HepG2 (cell line): ENCODE measurements around the gene FAM117A. TPM values are rescaled to one million over a fixed set of nuclear protein-coding genes. Genes with fewer than 3 reads are reported as not detected.
A peak's percentile ranks its signal among the peaks of the same experiment; 100 is the strongest.

Source experiments
- ATAC-seq: fragments of 200-7000 bp; cut with Tn5 transposase; 3 replicates; pipeline ENCODE4 v1.9.1; 2020; ENCODE audit warnings: mild to moderate bottlenecking, moderate library complexity
- BruUV-seq: library from RNA; stranded (reverse); fragments of 400-500 nt; replicated peaks from 2 replicates; lab custom pipeline; 2021; lab: Mats Ljungman, UMichigan
- CTCF ChIA-PET: fragments of 300-600 bp; formaldehyde crosslinking; extraction: SDS; loops from one replicate; lab custom pipeline; 2021; ENCODE audit warnings: low total read pairs, inconsistent platforms, low intra/inter-chr PET ratio; lab: Yijun Ruan, JAX
- POLR2A ChIA-PET: fragments of 350-600 bp; sonication (Branson Sonifier 250); formaldehyde crosslinking; loops from one replicate; lab custom pipeline; 2020; ENCODE audit warnings: antibody characterized with exemption, inconsistent platforms; lab: Yijun Ruan, JAX
- DNase-seq: peaks from one replicate; pipeline ENCODE4 v3.0.0-alpha.2; 2015; ENCODE audit warnings: low spot score
- FAIRE-seq: peaks from 3 replicates; lab custom pipeline; 2011; peaks lifted over from hg19 to GRCh38; lab: Jason Lieb, UNC
- H2AFZ ChIP-seq: one replicate; pipeline ENCODE4 v1.6.1; 2011; ENCODE audit warnings: low read length, inconsistent platforms
- H3K27ac ChIP-seq: fragments of 300-600 bp; 3 replicates; pipeline ENCODE4 v1.8.0; 2011; ENCODE audit warnings: mixed run types, mild to moderate bottlenecking, mixed read lengths, low read length, inconsistent platforms; ENCODE audit not compliant: insufficient read depth; ENCODE audit errors: extremely low read length
- H3K27me3 ChIP-seq, 2 experiments: fragments of 200-600 bp in 1 of 2; 2 replicates in 1 of 2; 3 replicates in 1 of 2; pipeline versions ENCODE4 v1.6.0 to v1.8.0; 2011; ENCODE audit warnings: low read length in 2 of 2, mild to moderate bottlenecking in 2 of 2, moderate library complexity in 2 of 2, inconsistent platforms in 1 of 2; ENCODE audit not compliant: insufficient read depth in 2 of 2, control insufficient read depth in 1 of 2
- H3K36me3 ChIP-seq, 2 experiments: fragments of 200-600 bp in 1 of 2; replicated peaks in 1 of 2; 2 replicates in 1 of 2; 3 replicates in 1 of 2; pipeline versions ENCODE4 v1.5.1 to v1.8.0; 2011; ENCODE audit warnings: low read length in 2 of 2, inconsistent platforms in 1 of 2; ENCODE audit not compliant: insufficient read depth in 2 of 2, control insufficient read depth in 1 of 2
- H3K4me1 ChIP-seq: 2 replicates; pipeline ENCODE4 v1.5.1; 2012; ENCODE audit warnings: low read length, inconsistent platforms; ENCODE audit not compliant: insufficient read depth
- H3K4me2 ChIP-seq: 2 replicates; pipeline ENCODE4 v1.6.0; 2011; ENCODE audit warnings: low read depth, low read length, inconsistent platforms
- H3K4me3 ChIP-seq, 3 experiments: fragments of 200-600 bp in 1 of 3; sonication (generic), shearing (Covaris generic) in 1 of 3; replicated peaks in 1 of 3; 2 replicates each; pipeline ENCODE4 v1.5.1; 2011 to 2016; ENCODE audit warnings: low read length in 3 of 3, inconsistent platforms in 2 of 3, low read depth in 2 of 3, mild to moderate bottlenecking in 2 of 3, control low read depth in 1 of 3, mixed read lengths in 1 of 3; ENCODE audit not compliant: insufficient read depth in 1 of 3
- H3K79me2 ChIP-seq: one replicate; pipeline ENCODE4 v1.6.1; 2011; ENCODE audit warnings: low read length, inconsistent platforms; ENCODE audit not compliant: insufficient read depth
- H3K9ac ChIP-seq: 2 replicates; pipeline ENCODE4 v1.6.0; 2011; ENCODE audit warnings: mild to moderate bottlenecking, low read depth, low read length, inconsistent platforms; ENCODE audit not compliant: insufficient read depth
- H3K9me3 ChIP-seq: 2 replicates; pipeline ENCODE4 v1.5.1; 2012; ENCODE audit warnings: mild to moderate bottlenecking, low read length
- H4K20me1 ChIP-seq: 2 replicates; pipeline ENCODE4 v1.6.0; 2011; ENCODE audit warnings: inconsistent platforms, mild to moderate bottlenecking, low read length, moderate library complexity; ENCODE audit not compliant: insufficient read depth
- DPF2 ChIP-seq: sonication (generic); formaldehyde crosslinking; IDR thresholded peaks from 2 replicates; pipeline ENCODE4 v1.4.0; 2020; ENCODE audit warnings: mild to moderate bottlenecking, low read depth, missing genetic modification reagents, borderline replicate concordance
- EED ChIP-seq: sonication (generic); formaldehyde crosslinking; IDR thresholded peaks from 2 replicates; pipeline ENCODE4 v1.5.0; 2020; ENCODE audit warnings: mild to moderate bottlenecking, missing genetic modification reagents
- ELF4 ChIP-seq: sonication (generic); formaldehyde crosslinking; IDR thresholded peaks from 2 replicates; pipeline ENCODE4 v1.5.0; 2020; ENCODE audit warnings: missing genetic modification reagents, mild to moderate bottlenecking, moderate library complexity, borderline replicate concordance
- GFI1 ChIP-seq: sonication (generic); formaldehyde crosslinking; IDR thresholded peaks from 2 replicates; pipeline ENCODE4 v1.5.0; 2020; ENCODE audit warnings: missing genetic modification reagents, mild to moderate bottlenecking, borderline replicate concordance
- MED1 ChIP-seq: sonication (generic); formaldehyde crosslinking; IDR thresholded peaks from 2 replicates; pipeline ENCODE4 v1.4.0; 2020; ENCODE audit warnings: missing genetic modification reagents
- NPAS2 ChIP-seq: sonication (generic); formaldehyde crosslinking; IDR thresholded peaks from 2 replicates; pipeline ENCODE4 v1.8.0; 2022; ENCODE audit warnings: mild to moderate bottlenecking, missing genetic modification reagents, borderline replicate concordance
- PAWR ChIP-seq: sonication (generic); formaldehyde crosslinking; IDR thresholded peaks from 2 replicates; pipeline ENCODE4 v1.4.0; 2020; ENCODE audit warnings: missing genetic modification reagents, mild to moderate bottlenecking, borderline replicate concordance
- SNAPC2 ChIP-seq: sonication (generic); formaldehyde crosslinking; IDR thresholded peaks from 2 replicates; pipeline ENCODE4 v1.8.1; 2022; ENCODE audit warnings: mild to moderate bottlenecking, missing genetic modification reagents
- STAT5B ChIP-seq: sonication (generic); formaldehyde crosslinking; IDR thresholded peaks from 2 replicates; pipeline ENCODE4 v1.4.0; 2020; ENCODE audit warnings: missing genetic modification reagents
- TOE1 ChIP-seq: sonication (generic); formaldehyde crosslinking; IDR thresholded peaks from 2 replicates; pipeline ENCODE4 v1.4.0; 2020; ENCODE audit warnings: mild to moderate bottlenecking, missing genetic modification reagents
- TRIM22 ChIP-seq: fragments of 450-650 bp; IDR thresholded peaks from 2 replicates; pipeline ENCODE4 v1.6.1; 2017
- ZBTB14 ChIP-seq: sonication (generic); formaldehyde crosslinking; IDR thresholded peaks from 2 replicates; pipeline ENCODE4 v1.4.0; 2020; ENCODE audit warnings: missing genetic modification reagents
- ZMYM4 ChIP-seq: sonication (generic); formaldehyde crosslinking; IDR thresholded peaks from 2 replicates; pipeline ENCODE4 v1.8.1; 2023; ENCODE audit warnings: mild to moderate bottlenecking, missing genetic modification reagents
- ZNF138 ChIP-seq: sonication (generic); formaldehyde crosslinking; IDR thresholded peaks from 2 replicates; pipeline ENCODE4 v1.5.0; 2020; ENCODE audit warnings: mild to moderate bottlenecking, low read depth, missing genetic modification reagents
- ZNF33B ChIP-seq: sonication (generic); formaldehyde crosslinking; IDR thresholded peaks from 2 replicates; pipeline ENCODE4 v1.5.1; 2020; ENCODE audit warnings: mild to moderate bottlenecking, missing genetic modification reagents
- ZNF383 ChIP-seq: sonication (generic); formaldehyde crosslinking; IDR thresholded peaks from 2 replicates; pipeline ENCODE4 v1.4.0; 2020; ENCODE audit warnings: missing genetic modification reagents, mild to moderate bottlenecking, borderline replicate concordance
- ZNF674 ChIP-seq: sonication (generic); formaldehyde crosslinking; IDR thresholded peaks from 2 replicates; pipeline ENCODE4 v1.5.0; 2020; ENCODE audit warnings: low read depth, mild to moderate bottlenecking, missing genetic modification reagents
- ZNF788 ChIP-seq: sonication (generic); formaldehyde crosslinking; IDR thresholded peaks from 2 replicates; pipeline ENCODE4 v1.5.0; 2020; ENCODE audit warnings: mild to moderate bottlenecking, missing genetic modification reagents, borderline replicate concordance
- WGBS: methylation state at CpG from one replicate; pipeline ENCODE4 v1.1.6; 2017; ENCODE audit warnings: low lambda C conversion rate; 5-methylcytosine and 5-hydroxymethylcytosine counted together
- in situ Hi-C: cut with HindIII; loops from 2 replicates; pipeline ENCODE4 v1.10.0; 2017; ENCODE audit warnings: low pct_unique_long_range_greater_than_20kb; ENCODE audit not compliant: extremely low pct_ligation_motif_present
- intact Hi-C: fragments of 100-400 bp; cut with micrococcal nuclease; formaldehyde crosslinking; loops from one replicate; pipeline ENCODE4 v1.10.0; 2022; ENCODE audit not compliant: unreplicated experiment
- polyA plus RNA-seq, 8 experiments: library from polyadenylated mRNA; depleted of rRNA in 3 of 8; stranded (reverse) in 7 of 8; unstranded in 1 of 8; fragments of >200 nt; fragmentation: Illumina TruSeq in 4 of 8; extraction: Trizol in 4 of 8; gene quantifications; 2 replicates each; pipeline versions ENCODE4 v1.2.1 to v1.2.3, GENCODE V29; 2011 to 2016; ENCODE audit warnings: low read depth in 4 of 8, missing spikeins in 1 of 8, mixed read lengths in 1 of 8; ENCODE audit not compliant: insufficient read depth in 1 of 8
- total RNA-seq, 5 experiments: library from RNA; depleted of rRNA; stranded (reverse); fragments of >200 nt; fragmentation: Illumina TruSeq; extraction: Trizol; gene quantifications; 2 replicates each; pipeline ENCODE4 v1.2.3, GENCODE V29; 2016; ENCODE audit warnings: low read depth in 1 of 5
- TF ChIP-seq, protein P1 (sequence below): sonication (generic); formaldehyde crosslinking; IDR thresholded peaks from 2 replicates; pipeline ENCODE4 v1.4.0; 2020; ENCODE audit warnings: low read depth, mild to moderate bottlenecking, missing genetic modification reagents

The FAM117A gene
- total and polyA plus RNA-seq, 2 of the 13 experiments (the other 11 are each of a cell fraction or from before 2014, with no cell fraction given), result 12.1 to 19.8 TPM

DNA sequence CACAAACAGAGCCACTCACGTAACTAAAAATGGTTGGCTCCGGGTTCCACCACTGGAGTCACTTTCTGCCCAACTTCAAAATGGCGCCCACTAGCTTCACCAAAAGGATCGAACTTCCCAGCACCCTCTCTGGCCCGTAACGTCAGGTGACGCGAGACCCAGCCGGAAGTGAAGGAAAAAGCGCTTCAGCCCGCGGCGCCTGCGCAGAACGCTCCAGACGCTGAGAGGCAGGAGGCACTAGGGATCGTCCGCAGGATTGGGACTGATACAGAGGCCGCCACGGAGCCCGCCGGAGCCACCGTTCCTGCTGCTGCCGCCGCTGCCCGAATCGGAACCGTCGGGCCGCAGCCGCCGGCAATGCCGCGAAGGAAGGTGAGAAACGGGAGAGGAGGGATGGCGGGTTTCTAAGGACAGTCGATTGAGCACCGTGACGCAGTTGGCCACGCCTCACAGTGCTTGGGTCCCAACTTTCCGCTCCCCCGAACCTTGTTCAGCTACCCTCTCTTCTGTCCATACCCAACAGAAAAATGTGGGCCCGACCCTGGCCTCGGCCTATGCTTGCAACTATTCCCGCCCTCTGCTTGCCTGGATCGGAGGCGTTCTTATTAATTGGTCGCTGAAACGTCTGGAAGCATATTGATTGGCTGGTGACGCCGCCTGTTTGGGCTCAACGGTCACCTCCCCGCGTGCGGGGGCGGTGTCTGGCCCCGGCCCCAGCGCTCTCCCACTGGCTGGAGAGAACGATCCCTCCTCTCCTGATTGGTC lies 24.7 kb upstream of the FAM117A start, which contains the start of gene KAT7 (continued):
- TF ChIP-seq ZNF138 (0 out of 2 replicates have a peak, but pooled peaks have one; percentile 75), ELF4 (CRISPR knock-in tag) (peak; percentile 67; the same call in 1 of the 2 replicates), ZNF674 (CRISPR knock-in tag) (no peak), MED1 (peak; percentile 39), TRIM22 (no peak), STAT5B (CRISPR knock-in tag) (no peak; the same call in 1 of the 2 replicates), ZNF33B (peak; percentile 94), ZNF383 (CRISPR knock-in tag) (peak; percentile 71; the same call in 1 of the 2 replicates), ZMYM4 (CRISPR knock-in tag) (peak; percentile 88)

DNA sequence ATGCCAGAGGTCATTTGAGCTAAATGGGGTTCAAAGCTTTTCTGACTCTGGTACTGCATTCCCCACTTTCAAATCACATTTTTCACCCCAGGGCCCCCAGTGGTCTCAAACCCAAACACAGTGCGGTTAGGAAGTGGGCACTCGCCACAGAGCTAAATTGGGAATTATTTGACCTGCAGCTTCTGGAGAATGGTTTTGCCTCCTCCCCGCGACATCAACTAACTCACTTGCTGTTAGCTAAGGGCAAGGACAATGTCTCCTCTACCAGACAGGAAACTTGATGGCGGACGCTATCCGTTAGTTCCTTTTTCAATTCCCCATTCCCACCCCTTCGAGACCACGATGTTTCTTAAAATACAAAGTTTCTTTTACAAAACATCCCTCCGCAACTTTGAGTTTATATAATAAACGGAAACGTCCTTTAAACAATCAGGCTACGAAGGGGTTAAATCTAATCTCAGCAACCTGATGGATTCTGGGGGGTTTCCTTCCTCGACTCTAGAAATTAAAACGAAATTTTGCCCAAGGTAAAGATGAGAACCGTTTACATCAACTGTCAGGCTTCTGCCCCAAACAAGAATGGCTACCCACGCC lies 24.1 kb upstream of the FAM117A start:
- Histone ChIP-seq H3K27me3 (no peaks in the 10 kb centered on the region), H2AFZ (no peak overlapping the region), H4K20me1 (peaks cover 21% of the 10 kb centered on the region), H3K27ac (peak overlapping the region; percentile 98), H3K4me1 (peaks cover 26% of the 10 kb centered on the region), H3K4me2 (peak overlapping the region; percentile 92), H3K9ac (peak overlapping the region; percentile 100), H3K9me3 (no peaks in the 10 kb centered on the region), H3K36me3 (peaks cover 13 to 24% of the 10 kb centered on the region in 2 experiments), H3K4me3 (peak overlapping the region; percentile 43 to 100 (median 82)), H3K79me2 (peaks cover 38% of the 10 kb centered on the region)
- FAIRE-seq, result no peak
- CTCF ChIA-PET, result interaction anchor here (1.2 kb wide), 1 partner anchor 220 kb away, joined by 3 read pairs; no protein-coding TSS in a partner anchor
- no TSS peak for BruUV-seq
- no peak for DNase-seq
- POLR2A ChIA-PET, result interaction anchor here (0.7 to 3.7 kb wide), 18 partner anchors 10 to 903 kb away, joined by 3 to 63 read pairs (median 4); partner anchors contain the start of genes FAM117A, PHB1, SLC35B1 and SPOP
- 46% methylated on average over 17 of the region's 17 CpGs for WGBS
- no peak for ATAC-seq
- intact Hi-C loops, result no loop called here
- in situ Hi-C loops, result loop anchor here (5.0 kb wide), 1 partner anchor 221 kb away; no protein-coding TSS in a partner anchor
- TF ChIP-seq PAWR (no peak), ZNF788 (CRISPR knock-in tag) (no peak), SNAPC2 (CRISPR knock-in tag) (peak; percentile 11; the same call in 1 of the 2 replicates), ZBTB14 (CRISPR knock-in tag) (no peak), EED (CRISPR knock-in tag) (0 out of 2 replicates have a peak, but pooled peaks have one; percentile 38), NPAS2 (CRISPR knock-in tag) (no peak), GFI1 (peak; percentile 33; the same call in 1 of the 2 replicates), DPF2 (no peak), TOE1 (CRISPR knock-in tag) (no peak)
- TF ChIP-seq, protein P1, sequence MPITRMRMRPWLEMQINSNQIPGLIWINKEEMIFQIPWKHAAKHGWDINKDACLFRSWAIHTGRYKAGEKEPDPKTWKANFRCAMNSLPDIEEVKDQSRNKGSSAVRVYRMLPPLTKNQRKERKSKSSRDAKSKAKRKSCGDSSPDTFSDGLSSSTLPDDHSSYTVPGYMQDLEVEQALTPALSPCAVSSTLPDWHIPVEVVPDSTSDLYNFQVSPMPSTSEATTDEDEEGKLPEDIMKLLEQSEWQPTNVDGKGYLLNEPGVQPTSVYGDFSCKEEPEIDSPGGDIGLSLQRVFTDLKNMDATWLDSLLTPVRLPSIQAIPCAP (CRISPR knock-in tag), result no peak
